GM18951 (cell line): Measurements from ENCODE around the gene SNX14.
"Not testable (repeated sequence)": the region's sequence is repeated elsewhere in the genome, so short reads cannot be mapped to it uniquely, and the experiment has no call there.

ENCODE experiments used
- POLR2A ChIP-seq: IDR thresholded peaks from 4 replicates; pipeline ENCODE4 v1.6.1; 2011; ENCODE audit warnings: mild to moderate bottlenecking; ENCODE audit not compliant: insufficient read length, insufficient read depth; ENCODE audit errors: extremely low read depth
- in situ Hi-C: fragments of 300-500 bp; cut with MboI; formaldehyde crosslinking; loops from one replicate; pipeline ENCODE4 v1.12.0; 2022; ENCODE audit warnings: low sequenced_read_pairs, mixed read lengths, inconsistent platforms; ENCODE audit not compliant: unreplicated experiment

SNX14 gene

GRCh38 chr6:85569323-85569722 is 24.3 kb downstream of the SNX14 start:
- in situ Hi-C loops, result no loop called here
- TF ChIP-seq POLR2A, result no peak

- in situ Hi-C loops, result no loop called here
- no peak for TF ChIP-seq POLR2A
Measured at GRCh38 chr6:85568411-85568810, 25.2 kb downstream of the SNX14 start.

DNA sequence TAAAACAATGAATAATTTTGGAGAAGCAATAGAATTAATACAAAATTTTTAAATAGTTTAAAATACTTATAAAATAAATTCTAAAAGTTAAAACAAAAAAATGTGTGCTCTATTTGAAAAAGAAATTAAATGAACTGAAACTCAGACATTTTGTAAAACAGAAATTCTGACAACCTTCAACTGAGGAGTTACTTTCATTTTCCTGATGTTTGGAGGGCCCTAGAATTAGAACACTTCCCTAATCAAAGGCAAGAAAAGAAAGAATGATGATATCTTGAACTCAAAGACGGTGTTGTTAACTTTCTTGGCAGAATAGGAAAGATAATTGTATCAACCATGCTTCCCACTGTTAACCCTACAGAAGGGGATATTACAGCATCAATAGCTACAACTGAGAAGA is 27.9 kb downstream of the SNX14 start:
- in situ Hi-C loops, result no loop called here
- TF ChIP-seq POLR2A, result no peak

DNA sequence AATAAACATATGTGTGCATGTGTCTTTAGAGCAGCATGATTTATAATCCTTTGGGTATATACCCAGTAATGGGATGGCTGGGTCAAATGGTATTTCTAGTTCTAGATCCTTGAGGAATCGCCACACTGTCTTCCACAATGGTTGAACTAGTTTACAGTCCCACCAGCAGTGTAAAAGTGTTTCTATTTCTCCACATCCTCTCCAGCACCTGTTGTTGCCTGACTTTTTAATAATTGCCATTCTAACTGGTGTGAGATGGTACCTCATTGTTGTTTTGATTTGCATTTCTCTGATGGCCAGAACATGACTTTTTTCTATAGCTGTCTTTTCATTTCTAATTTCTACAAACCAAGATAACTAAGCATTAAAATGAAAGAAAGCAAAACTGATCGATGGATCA is 29.4 kb downstream of the SNX14 start:
- in situ Hi-C loops, result not testable (repeated sequence)

DNA sequence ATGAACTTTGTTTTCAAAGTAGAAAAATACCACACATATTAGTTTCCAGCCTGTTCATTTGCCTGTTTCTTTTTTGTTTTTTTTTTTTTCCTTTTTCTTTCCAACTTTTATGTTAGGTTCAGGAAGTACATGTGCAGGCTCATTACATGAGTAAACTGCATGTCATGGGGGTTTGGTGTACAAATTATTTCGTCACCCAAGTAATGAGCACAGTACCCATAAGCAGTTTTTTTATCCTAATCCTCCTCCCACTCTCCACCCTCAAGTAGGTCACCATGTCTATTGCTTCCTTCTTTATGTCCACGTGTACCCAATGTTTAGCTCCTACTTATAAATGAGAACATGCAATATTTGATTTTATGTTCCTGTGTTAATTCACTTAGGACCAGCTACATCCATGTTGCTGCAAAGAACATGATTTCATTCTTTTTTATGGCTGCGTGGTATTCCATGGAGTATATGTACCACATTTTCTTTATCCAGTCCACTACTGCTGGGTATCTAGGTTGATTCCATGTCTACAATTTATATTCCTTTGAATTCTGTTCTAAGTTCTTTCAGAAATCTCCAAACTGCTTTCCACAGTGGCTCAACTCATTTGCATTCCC is 31.8 kb downstream of the SNX14 start:
- no peak for TF ChIP-seq POLR2A
- in situ Hi-C loops, result no loop called here

GRCh38 chr6:85556992-85557668 is 36.5 kb downstream of the SNX14 start:
- in situ Hi-C loops, result no loop called here
- TF ChIP-seq POLR2A, result no peak

- in situ Hi-C loops, result no loop called here
- TF ChIP-seq POLR2A, result no peak
Measured at GRCh38 chr6:85552652-85553051, 41.0 kb downstream of the SNX14 start.

DNA sequence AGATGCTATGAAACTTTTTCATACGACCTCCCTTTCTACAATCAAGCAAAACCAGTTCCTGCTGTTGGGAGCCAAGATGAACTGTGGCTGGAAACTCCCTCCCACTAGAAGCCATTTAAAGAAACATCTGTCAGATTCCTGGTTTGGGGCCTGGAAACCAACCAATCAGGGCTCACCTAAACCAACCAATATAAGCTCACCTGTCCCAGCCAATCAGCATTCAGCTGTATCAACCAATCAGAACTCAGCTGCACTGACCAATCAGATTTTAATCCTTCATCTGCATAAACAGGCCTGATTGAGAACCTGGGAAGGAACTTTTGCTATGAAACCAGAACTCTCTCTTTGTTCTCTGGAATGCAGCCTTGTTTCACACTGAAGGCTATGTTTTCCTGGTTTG is 42.4 kb downstream of the SNX14 start:
- in situ Hi-C loops, result no loop called here
- no peak for TF ChIP-seq POLR2A

GRCh38 chr6:85547719-85548118 is 45.9 kb downstream of the SNX14 start:
- in situ Hi-C loops, result no loop called here
- no peak for TF ChIP-seq POLR2A

- in situ Hi-C loops, result no loop called here
- no peak for TF ChIP-seq POLR2A
Measured at GRCh38 chr6:85544776-85545175, 48.9 kb downstream of the SNX14 start.

- in situ Hi-C loops, result no loop called here
Measured at GRCh38 chr6:85537055-85537494, 56.6 kb downstream of the SNX14 start.

DNA sequence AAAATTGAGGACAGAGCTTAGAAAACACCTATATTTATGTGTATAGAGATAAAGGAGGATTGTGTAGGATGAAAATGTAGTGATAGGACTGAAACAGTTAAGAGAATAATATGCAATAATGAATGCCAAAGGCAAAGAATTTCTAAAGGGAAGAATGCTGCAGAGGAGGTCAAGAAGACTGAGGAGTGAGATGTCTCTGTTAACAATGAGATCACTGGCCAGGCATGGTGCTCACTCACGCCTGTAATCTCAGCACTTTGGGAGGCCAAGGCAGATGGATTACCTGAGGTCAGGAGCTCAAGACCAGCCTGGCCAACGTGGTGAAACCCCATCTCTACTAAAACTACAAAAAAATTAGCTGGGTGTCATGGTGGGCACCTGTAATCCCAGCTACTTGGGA is 69.4 kb downstream of the SNX14 start:
- in situ Hi-C loops, result not testable (repeated sequence)

More at GRCh38 chr6:85537055-85537494, 56.6 kb downstream of the SNX14 start:
- no peak for TF ChIP-seq POLR2A

GRCh38 chr6:85516168-85516567 is 77.5 kb downstream of the SNX14 start:
- no peak for TF ChIP-seq POLR2A
- in situ Hi-C loops, result no loop called here

GRCh38 chr6:85506441-85507093 is 87.1 kb downstream of the SNX14 start:
- in situ Hi-C loops, result no loop called here

More at GRCh38 chr6:85506441-85507093, 87.1 kb downstream of the SNX14 start:
- TF ChIP-seq POLR2A, result no peak
